IgD-negative memory B cell (primary cell): ENCODE measurements around the gene APOL4. TPM values are rescaled to one million over a fixed set of nuclear protein-coding genes. Genes with fewer than 3 reads are reported as not detected.
"Not testable (repeated sequence)": the region's sequence is repeated elsewhere in the genome, so short reads cannot be mapped to it uniquely, and the experiment has no call there.

Experiments used
- H3K27ac Mint-ChIP-seq, 3 donors: one replicate each; pipeline ENCODE4 v1.8.0; 2020 to 2022; ENCODE audit warnings: mild to moderate bottlenecking in 3 of 3, mixed read lengths in 3 of 3, moderate library complexity in 1 of 3
- H3K27me3 Mint-ChIP-seq: one replicate; pipeline ENCODE4 v1.8.0; 2021; ENCODE audit warnings: mixed read lengths
- H3K36me3 Mint-ChIP-seq: one replicate; pipeline ENCODE4 v1.8.0; 2020; ENCODE audit warnings: mild to moderate bottlenecking, mixed read lengths
- H3K4me1 Mint-ChIP-seq, 3 donors: one replicate each; pipeline ENCODE4 v1.8.0; 2020 to 2022; ENCODE audit warnings: mixed read lengths in 3 of 3, mild to moderate bottlenecking in 1 of 3
- H3K4me3 Mint-ChIP-seq, 4 donors: one replicate each; pipeline ENCODE4 v1.8.0; 2020 to 2022; ENCODE audit warnings: mild to moderate bottlenecking in 4 of 4, mixed read lengths in 4 of 4, moderate library complexity in 3 of 4
- H3K9me3 Mint-ChIP-seq, 3 donors: one replicate each; pipeline ENCODE4 v1.8.0; 2020 to 2021; ENCODE audit warnings: mixed read lengths in 3 of 3, mild to moderate bottlenecking in 1 of 3
- polyA plus RNA-seq: library from polyadenylated mRNA; unstranded; fragments of 300-500 nt; fragmentation: Illumina TruSeq; gene quantifications from one replicate; pipeline ENCODE4 v1.2.3, GENCODE V29; 2021

APOL4 gene
- polyA plus RNA-seq, 1 donor from 2014 or later, result not detected

GRCh38 chr22:36236388-36237319 lies 35.0 kb upstream of the APOL4 start:
- peak overlapping the region in 1 of 4 donors; percentile 85 for H3K4me3 Mint-ChIP-seq
- no peaks in the 10 kb centered on the region for H3K27me3 Mint-ChIP-seq
- no peaks in the 10 kb centered on the region for H3K9me3 Mint-ChIP-seq
- peaks cover 14% of the 10 kb centered on the region for H3K36me3 Mint-ChIP-seq
- no peak overlapping the region for H3K27ac Mint-ChIP-seq
- H3K4me1 Mint-ChIP-seq, result peaks cover 49 to 52% (median 51%) of the 10 kb centered on the region in 3 donors

- H3K36me3 Mint-ChIP-seq, result peaks cover 14% of the 10 kb centered on the region
- peaks cover 49 to 52% (median 51%) of the 10 kb centered on the region in 3 donors for H3K4me1 Mint-ChIP-seq
- peak overlapping the region in 3 of 4 donors; percentile 35 to 85 (median 45) for H3K4me3 Mint-ChIP-seq
- H3K9me3 Mint-ChIP-seq, result no peaks in the 10 kb centered on the region
- peak overlapping the region in 1 of 3 donors; percentile 8 for H3K27ac Mint-ChIP-seq
- no peaks in the 10 kb centered on the region for H3K27me3 Mint-ChIP-seq
Observed at GRCh38 chr22:36235585-36235984, 34.0 kb upstream of the APOL4 start.

- H3K36me3 Mint-ChIP-seq, result peaks cover 14% of the 10 kb centered on the region
- H3K27me3 Mint-ChIP-seq, result no peaks in the 10 kb centered on the region
- H3K4me1 Mint-ChIP-seq, result peaks cover 49 to 51% (median 50%) of the 10 kb centered on the region in 3 donors
- no peaks in the 10 kb centered on the region for H3K9me3 Mint-ChIP-seq
- H3K4me3 Mint-ChIP-seq, result peak overlapping the region in 3 of 4 donors; percentile 34 to 85 (median 67)
- no peak overlapping the region for H3K27ac Mint-ChIP-seq
Observed at GRCh38 chr22:36234919-36235318, 33.3 kb upstream of the APOL4 start.

GRCh38 chr22:36234213-36234612 lies 32.6 kb upstream of the APOL4 start:
- peak overlapping the region in 1 of 4 donors; percentile 15 for H3K4me3 Mint-ChIP-seq
- H3K36me3 Mint-ChIP-seq, result peaks cover 14% of the 10 kb centered on the region
- H3K9me3 Mint-ChIP-seq, result no peaks in the 10 kb centered on the region
- H3K27ac Mint-ChIP-seq, result peak overlapping the region in 2 of 3 donors; percentile 53 to 85
- peaks cover 42 to 47% (median 44%) of the 10 kb centered on the region in 3 donors for H3K4me1 Mint-ChIP-seq
- no peaks in the 10 kb centered on the region for H3K27me3 Mint-ChIP-seq

GRCh38 chr22:36233796-36234195 lies 32.2 kb upstream of the APOL4 start:
- H3K27ac Mint-ChIP-seq, result peak overlapping the region in 2 of 3 donors; percentile 53 to 85
- peaks cover 14% of the 10 kb centered on the region for H3K36me3 Mint-ChIP-seq
- peak overlapping the region in 1 of 4 donors; percentile 15 for H3K4me3 Mint-ChIP-seq

GRCh38 chr22:36232715-36233401 lies 31.2 kb upstream of the APOL4 start:
- no peaks in the 10 kb centered on the region for H3K27me3 Mint-ChIP-seq
- H3K36me3 Mint-ChIP-seq, result peaks cover 16% of the 10 kb centered on the region
- peak overlapping the region in 3 of 4 donors; percentile 25 to 83 (median 27) for H3K4me3 Mint-ChIP-seq
- no peaks in the 10 kb centered on the region for H3K9me3 Mint-ChIP-seq
- peak overlapping the region; percentile 31 to 85 (median 48) for H3K27ac Mint-ChIP-seq
- H3K4me1 Mint-ChIP-seq, result peaks cover 31 to 39% (median 34%) of the 10 kb centered on the region in 3 donors

More at GRCh38 chr22:36233796-36234195, 32.2 kb upstream of the APOL4 start:
- H3K9me3 Mint-ChIP-seq, result no peaks in the 10 kb centered on the region
- peaks cover 38 to 43% (median 41%) of the 10 kb centered on the region in 3 donors for H3K4me1 Mint-ChIP-seq
- no peaks in the 10 kb centered on the region for H3K27me3 Mint-ChIP-seq

- not testable (repeated sequence) for H3K4me3 Mint-ChIP-seq, H3K27ac Mint-ChIP-seq, H3K27me3 Mint-ChIP-seq, H3K9me3 Mint-ChIP-seq
- Mint-ChIP-seq H3K36me3 (peaks cover 15% of the 10 kb centered on the region), H3K4me1 (peaks cover 22 to 35% (median 26%) of the 10 kb centered on the region in 3 donors)
Observed at GRCh38 chr22:36231051-36231450, 29.4 kb upstream of the APOL4 start.

GRCh38 chr22:36229649-36230048 lies 28.0 kb upstream of the APOL4 start:
- not testable (repeated sequence) for H3K27ac Mint-ChIP-seq, H3K27me3 Mint-ChIP-seq, H3K36me3 Mint-ChIP-seq, H3K9me3 Mint-ChIP-seq, H3K4me3 Mint-ChIP-seq
- H3K4me1 Mint-ChIP-seq, result peaks cover 13 to 26% (median 18%) of the 10 kb centered on the region in 3 donors

- Mint-ChIP-seq H3K27me3 (no peaks in the 10 kb centered on the region), H3K9me3 (no peaks in the 10 kb centered on the region), H3K4me3 (no peak overlapping the region), H3K27ac (no peak overlapping the region), H3K4me1 (peaks cover 13 to 19% (median 14%) of the 10 kb centered on the region in 3 donors), H3K36me3 (peaks cover 6% of the 10 kb centered on the region)
Observed at GRCh38 chr22:36228944-36229343, 27.3 kb upstream of the APOL4 start.

GRCh38 chr22:36228369-36228768 lies 26.8 kb upstream of the APOL4 start:
- not testable (repeated sequence) for H3K36me3 Mint-ChIP-seq, H3K9me3 Mint-ChIP-seq, H3K27me3 Mint-ChIP-seq, H3K4me3 Mint-ChIP-seq, H3K27ac Mint-ChIP-seq
- H3K4me1 Mint-ChIP-seq, result peaks cover 9 to 13% (median 9%) of the 10 kb centered on the region in 3 donors

- peaks cover 4 to 8% (median 4%) of the 10 kb centered on the region in 3 donors for H3K4me1 Mint-ChIP-seq
- no peaks in the 10 kb centered on the region for H3K9me3 Mint-ChIP-seq
- no peak overlapping the region for H3K4me3 Mint-ChIP-seq
- H3K27ac Mint-ChIP-seq, result no peak overlapping the region
- H3K36me3 Mint-ChIP-seq, result peaks cover 6% of the 10 kb centered on the region
- no peaks in the 10 kb centered on the region for H3K27me3 Mint-ChIP-seq
Observed at GRCh38 chr22:36227806-36228205, 26.2 kb upstream of the APOL4 start.

GRCh38 chr22:36227396-36227795 lies 25.8 kb upstream of the APOL4 start:
- Mint-ChIP-seq H3K4me3 (no peak overlapping the region), H3K27me3 (no peaks in the 10 kb centered on the region), H3K27ac (no peak overlapping the region), H3K36me3 (peaks cover 6% of the 10 kb centered on the region), H3K4me1 (peaks cover under 1 to 4% (median 3%) of the 10 kb centered on the region in 3 donors), H3K9me3 (no peaks in the 10 kb centered on the region)

- no peak overlapping the region for H3K4me3 Mint-ChIP-seq
- H3K4me1 Mint-ChIP-seq, result peaks cover 0 to 5% (median 0%) of the 10 kb centered on the region in 3 donors
- no peak overlapping the region for H3K27ac Mint-ChIP-seq
- no peaks in the 10 kb centered on the region for H3K9me3 Mint-ChIP-seq
- H3K27me3 Mint-ChIP-seq, result no peaks in the 10 kb centered on the region
- H3K36me3 Mint-ChIP-seq, result peaks cover 4% of the 10 kb centered on the region
Observed at GRCh38 chr22:36226189-36226588, 24.6 kb upstream of the APOL4 start.

GRCh38 chr22:36225333-36225922 lies 23.8 kb upstream of the APOL4 start:
- H3K9me3 Mint-ChIP-seq, result no peaks in the 10 kb centered on the region

GRCh38 chr22:36224245-36224644 lies 22.6 kb upstream of the APOL4 start:
- Mint-ChIP-seq H3K4me3 (no peak overlapping the region), H3K9me3 (no peaks in the 10 kb centered on the region), H3K36me3 (peaks cover 4% of the 10 kb centered on the region), H3K27me3 (no peaks in the 10 kb centered on the region), H3K27ac (no peak overlapping the region), H3K4me1 (peaks cover 0 to 5% (median 0%) of the 10 kb centered on the region in 3 donors)

More at GRCh38 chr22:36225333-36225922, 23.8 kb upstream of the APOL4 start:
- peaks cover 0 to 5% (median 0%) of the 10 kb centered on the region in 3 donors for H3K4me1 Mint-ChIP-seq
- no peaks in the 10 kb centered on the region for H3K27me3 Mint-ChIP-seq
- H3K4me3 Mint-ChIP-seq, result no peak overlapping the region
- H3K36me3 Mint-ChIP-seq, result peaks cover 4% of the 10 kb centered on the region
- no peak overlapping the region for H3K27ac Mint-ChIP-seq
